PC-9 (cell line): ENCODE data around the gene ARX. TPM values are rescaled to one million over a fixed set of nuclear protein-coding genes. Genes with fewer than 3 reads are reported as not detected.

Source experiments
- BruUV-seq: library from RNA; stranded (reverse); fragments of 400-500 nt; replicated peaks from 2 replicates; lab custom pipeline; 2021; lab: Mats Ljungman, UMichigan
- CTCF ChIA-PET: fragments of 300-600 bp; sonication (Branson Sonifier 250); formaldehyde crosslinking; loops from one replicate; lab custom pipeline; 2022; ENCODE audit warnings: antibody characterized with exemption; lab: Charles Lee
- POLR2A ChIA-PET: fragments of 300-600 bp; sonication (Branson Sonifier 250); formaldehyde crosslinking; loops from one replicate; lab custom pipeline; 2022; ENCODE audit warnings: antibody characterized with exemption; ENCODE audit not compliant: unreplicated experiment; lab: Charles Lee
- DNase-seq, 2 experiments: peaks; one replicate each; pipeline versions ENCODE4 v3.0.0 to v3.0.0-alpha.2; 2015 to 2022; ENCODE audit warnings: mixed read lengths in 1 of 2
- H2AFZ ChIP-seq: fragments of 200-600 bp; sonication (generic); 2 replicates; pipeline ENCODE4 v1.8.1; 2017; ENCODE audit warnings: antibody characterized with exemption
- H3F3A ChIP-seq: fragments of 200-600 bp; sonication (generic); 2 replicates; pipeline ENCODE4 v1.8.1; 2017; ENCODE audit warnings: antibody characterized with exemption, mild to moderate bottlenecking, low read depth; ENCODE audit not compliant: insufficient read depth
- H3K27ac ChIP-seq: fragments of 200-600 bp; sonication (generic); 2 replicates; pipeline ENCODE4 v1.6.1; 2016; ENCODE audit warnings: mixed run types
- H3K27me3 ChIP-seq: fragments of 200-600 bp; sonication (generic); 2 replicates; pipeline ENCODE4 v1.6.1; 2016; ENCODE audit warnings: low read depth, mixed run types; ENCODE audit not compliant: insufficient read depth
- H3K36me3 ChIP-seq: fragments of 200-600 bp; sonication (generic); 2 replicates; pipeline ENCODE4 v1.6.1; 2016; ENCODE audit warnings: low read depth, mixed run types
- H3K4me1 ChIP-seq: fragments of 200-600 bp; sonication (generic); replicated peaks from 2 replicates; pipeline ENCODE4 v1.6.1; 2016; ENCODE audit warnings: mixed run types; ENCODE audit not compliant: insufficient read depth
- H3K4me2 ChIP-seq: fragments of 200-600 bp; sonication (generic); 2 replicates; pipeline ENCODE4 v1.6.1; 2017; ENCODE audit warnings: mixed run types
- H3K4me3 ChIP-seq: fragments of 200-600 bp; sonication (generic); 2 replicates; pipeline ENCODE4 v1.6.1; 2016; ENCODE audit warnings: mixed run types
- H3K79me2 ChIP-seq: fragments of 200-600 bp; sonication (generic); 2 replicates; pipeline ENCODE4 v1.6.1; 2017; ENCODE audit warnings: low read depth, mixed run types
- H3K9me2 ChIP-seq: fragments of 200-600 bp; sonication (generic); 2 replicates; pipeline ENCODE4 v1.8.1; 2017; ENCODE audit warnings: mild to moderate bottlenecking; ENCODE audit not compliant: insufficient read depth
- H3K9me3 ChIP-seq: fragments of 200-600 bp; sonication (generic); 2 replicates; pipeline ENCODE4 v1.8.1; 2016; ENCODE audit warnings: low read depth; ENCODE audit not compliant: insufficient read depth
- H4K20me1 ChIP-seq: fragments of 200-600 bp; sonication (generic); 2 replicates; pipeline ENCODE4 v1.8.1; 2017; ENCODE audit not compliant: insufficient read depth
- CTCF ChIP-seq: fragments of 200-600 bp; sonication (generic); conservative IDR thresholded peaks from 2 replicates; pipeline ENCODE4 v1.6.1; 2017; ENCODE audit warnings: mixed run types, antibody characterized with exemption, mild to moderate bottlenecking, moderate library complexity
- EZH2 ChIP-seq: fragments of 200-600 bp; sonication (generic); IDR thresholded peaks from 2 replicates; pipeline ENCODE4 v1.8.0; 2017; ENCODE audit warnings: antibody characterized with exemption, low read depth
- intact Hi-C: fragments of 100-400 bp; cut with micrococcal nuclease; formaldehyde crosslinking; loops from one replicate; pipeline ENCODE4 v1.10.0; 2022; ENCODE audit not compliant: unreplicated experiment
- total RNA-seq: library from RNA; stranded (reverse); gene quantifications from 2 replicates; pipeline ENCODE4 v1.2.3, GENCODE V29; 2021

The ARX gene
- total RNA-seq, 1 experiment from 2014 or later, result not detected

GRCh38 chrX:25049971-25050370, 34.2 kb upstream of the ARX start:
- H3K4me1 ChIP-seq, result no peaks in the 10 kb centered on the region
- BruUV-seq, result no TSS peak
- no peak for TF ChIP-seq EZH2
- H2AFZ ChIP-seq, result no peak overlapping the region
- no peaks in the 10 kb centered on the region for H3K36me3 ChIP-seq
- no peaks in the 10 kb centered on the region for H4K20me1 ChIP-seq
- no peak for DNase-seq
- intact Hi-C loops, result no loop called here
- H3F3A ChIP-seq, result no peaks in the 10 kb centered on the region
- no peaks in the 10 kb centered on the region for H3K27me3 ChIP-seq
- POLR2A ChIA-PET, result no interaction called here
- no peaks in the 10 kb centered on the region for H3K9me3 ChIP-seq
- no peak overlapping the region for H3K27ac ChIP-seq
- no peaks in the 10 kb centered on the region for H3K9me2 ChIP-seq
- H3K79me2 ChIP-seq, result no peaks in the 10 kb centered on the region
- no peak overlapping the region for H3K4me3 ChIP-seq
- CTCF ChIA-PET, result no interaction called here
- H3K4me2 ChIP-seq, result no peak overlapping the region

DNA sequence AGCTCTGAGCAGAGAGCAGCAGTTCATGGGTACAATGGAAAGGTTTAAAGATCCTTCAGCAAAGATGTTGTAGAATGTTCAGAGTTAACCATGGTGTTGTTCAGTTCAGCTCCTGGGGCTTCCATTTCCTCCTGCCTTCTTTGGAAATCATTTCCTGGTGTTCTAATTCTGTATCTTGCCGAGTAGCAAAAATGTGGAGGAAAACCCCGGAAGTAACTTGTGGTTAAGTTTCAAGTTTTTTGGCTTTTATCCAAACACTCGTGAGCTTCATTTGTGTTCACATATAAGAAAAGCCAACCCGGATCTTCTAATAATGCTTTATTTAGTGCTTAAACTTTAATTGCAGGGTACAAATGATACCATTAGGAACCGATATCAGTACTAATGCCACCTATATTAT, 33.6 kb upstream of the ARX start:
- no peaks in the 10 kb centered on the region for H4K20me1 ChIP-seq
- H3F3A ChIP-seq, result no peaks in the 10 kb centered on the region
- ChIA-PET CTCF (no interaction called here), POLR2A (no interaction called here)
- H3K4me3 ChIP-seq, result no peak overlapping the region
- H3K4me1 ChIP-seq, result no peaks in the 10 kb centered on the region
- no peaks in the 10 kb centered on the region for H3K9me2 ChIP-seq
- no peak overlapping the region for H3K27ac ChIP-seq
- no peak overlapping the region for H2AFZ ChIP-seq
- no TSS peak for BruUV-seq
- H3K36me3 ChIP-seq, result no peaks in the 10 kb centered on the region
- H3K4me2 ChIP-seq, result no peak overlapping the region
- no peaks in the 10 kb centered on the region for H3K9me3 ChIP-seq
- no peak for DNase-seq
- no peaks in the 10 kb centered on the region for H3K27me3 ChIP-seq
- no peaks in the 10 kb centered on the region for H3K79me2 ChIP-seq
- intact Hi-C loops, result no loop called here
- no peak for TF ChIP-seq EZH2
- TF ChIP-seq CTCF, result no peak

GRCh38 chrX:25048178-25048577, 32.4 kb upstream of the ARX start:
- Histone ChIP-seq H3K27ac (no peak overlapping the region), H3K36me3 (no peaks in the 10 kb centered on the region), H3K4me2 (no peak overlapping the region), H3K27me3 (no peaks in the 10 kb centered on the region), H3K4me1 (no peaks in the 10 kb centered on the region), H4K20me1 (no peaks in the 10 kb centered on the region), H3K9me2 (no peaks in the 10 kb centered on the region), H3F3A (no peaks in the 10 kb centered on the region), H3K79me2 (no peaks in the 10 kb centered on the region), H2AFZ (no peak overlapping the region), H3K4me3 (no peak overlapping the region), H3K9me3 (no peaks in the 10 kb centered on the region)
- intact Hi-C loops, result no loop called here
- no peak for DNase-seq
- ChIA-PET POLR2A (no interaction called here), CTCF (no interaction called here)
- BruUV-seq, result no TSS peak
- TF ChIP-seq EZH2, result no peak
- no peak for TF ChIP-seq CTCF

GRCh38 chrX:25043192-25043591, 27.4 kb upstream of the ARX start:
- no TSS peak for BruUV-seq
- CTCF ChIA-PET, result no interaction called here

More at GRCh38 chrX:25043192-25043591, 27.4 kb upstream of the ARX start:
- intact Hi-C loops, result no loop called here
- Histone ChIP-seq H3K4me2 (no peak overlapping the region), H2AFZ (no peak overlapping the region), H3K36me3 (no peaks in the 10 kb centered on the region), H3K27me3 (no peaks in the 10 kb centered on the region), H3K4me1 (no peaks in the 10 kb centered on the region), H3K9me3 (no peaks in the 10 kb centered on the region), H3K79me2 (no peaks in the 10 kb centered on the region), H3K9me2 (no peaks in the 10 kb centered on the region), H3K27ac (no peak overlapping the region), H4K20me1 (no peaks in the 10 kb centered on the region), H3K4me3 (no peak overlapping the region), H3F3A (no peaks in the 10 kb centered on the region)
- POLR2A ChIA-PET, result no interaction called here
- TF ChIP-seq EZH2 (no peak), CTCF (no peak)
- no peak for DNase-seq
